Heart left ventricle (tissue), 13 donors: ENCODE measurements around the gene ARHGAP26.

Experiments used
- CTCF ChIP-seq, 12 donors: fragments of 200-600 bp; sonication (generic) in 4 of 12; IDR thresholded peaks; one replicate each; pipeline versions ENCODE4 v1.5.0 to v1.8.0; 2018 to 2022; ENCODE audit warnings: antibody characterized with exemption in 12 of 12, mild to moderate bottlenecking in 5 of 12
- POLR2A ChIP-seq, 2 donors: fragments of 450-650 bp; IDR thresholded peaks; one replicate each; pipeline ENCODE4 v1.6.1; 2017; ENCODE audit warnings: antibody characterized with exemption in 2 of 2, mild to moderate bottlenecking in 2 of 2, moderate library complexity in 2 of 2
- donor health status: ischemic (EF 13 %, LVEDD 7.1; RV severe dilation, severe dysfunction).
- donor health status: DM: no; HTN: yes; CAD: no.
- donor health status: DM: no; HTN: no; CAD: no.
- donor health status: ischemic (EF 25% LVEDD 6.9; RV normal size, moderate dysfunction).
- donor health status: ischemic (EF 25% LVEDD 5.7; RV mildly dilated, moderate dysfunction).
- donor health status: ischemic (EF 35%, LVEDD 5.7; RV mildly dilated, moderate dysfunction).
- donor health status: nonischemic (EF 11% LVEDD 7.7; RV severe dilation, severe dysfunction).
- donor health status: DM: yes; HTN: yes; CAD: no.
- donor health status: PGD.
- donor health status: ischemic (EF 29% LVEDD 5.4; RV normal size, mild dysfunction).
- donor health status: nonischemic (EF 23%, LVEDD 6.1; RV moderate dilation, normal function).

GRCh38 chr5:143016777-143017516 lies 246.8 kb downstream of the ARHGAP26 start:
- no peak for TF ChIP-seq POLR2A (IDR thresholded peaks at IDR 0.05)
- TF ChIP-seq CTCF (IDR thresholded peaks at IDR 0.05) = peak; percentile 15 to 62 (median 34)
